Stimulated activated CD4-positive, alpha-beta T cell treated with anti-CD3 and anti-CD28 coated beads, TNF-alpha, amount 100 ng/mL, for 1 hour (primary cell): Measurements from ENCODE around the gene SLC35G2.
"Not testable (repeated sequence)": the region's sequence is repeated elsewhere in the genome, so short reads cannot be mapped to it uniquely, and the experiment has no call there.

Source experiments
- DNase-seq, 3 donors: peaks; one replicate each; pipeline ENCODE4 v3.0.0-alpha.2; 2020; ENCODE audit warnings: low read depth in 3 of 3, low spot score in 1 of 3

SLC35G2 gene

DNA sequence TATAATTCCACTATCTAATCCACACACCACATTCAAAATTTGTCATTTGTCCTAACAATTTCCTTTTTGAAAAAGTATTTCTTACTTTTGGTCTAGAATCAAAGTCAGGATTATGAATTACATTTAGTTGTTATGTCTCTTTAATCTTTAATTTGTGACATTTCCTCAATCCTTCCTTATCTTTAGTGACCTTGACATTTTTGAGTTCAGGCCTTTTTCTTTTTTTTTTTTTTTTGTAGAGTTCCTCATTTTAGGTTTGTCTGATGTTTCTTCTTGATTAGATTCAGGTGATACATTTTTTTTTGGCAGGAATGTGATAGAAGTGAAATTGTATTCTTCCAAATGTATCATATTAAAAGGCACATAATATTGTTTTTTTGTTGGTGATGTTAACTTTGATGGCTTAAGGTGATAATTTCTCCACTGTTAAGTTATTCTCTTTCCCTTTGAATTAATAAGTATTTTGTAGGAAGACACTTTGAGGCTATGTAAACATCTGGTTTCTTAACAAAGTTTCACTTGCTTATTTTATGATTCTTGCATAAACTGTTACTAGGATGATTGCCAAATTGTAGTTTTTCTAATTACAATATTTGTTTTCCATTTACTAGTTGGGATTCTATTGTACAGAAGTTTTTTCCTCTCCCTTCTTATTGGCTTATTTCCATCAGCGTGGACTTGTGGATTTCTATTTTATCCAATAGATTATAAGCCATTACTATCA, 16.3 kb downstream of the SLC35G2 start:
- no peak for DNase-seq

- no peak for DNase-seq
Observed at GRCh38 chr3:136835813-136836510, 17.0 kb downstream of the SLC35G2 start.

DNA sequence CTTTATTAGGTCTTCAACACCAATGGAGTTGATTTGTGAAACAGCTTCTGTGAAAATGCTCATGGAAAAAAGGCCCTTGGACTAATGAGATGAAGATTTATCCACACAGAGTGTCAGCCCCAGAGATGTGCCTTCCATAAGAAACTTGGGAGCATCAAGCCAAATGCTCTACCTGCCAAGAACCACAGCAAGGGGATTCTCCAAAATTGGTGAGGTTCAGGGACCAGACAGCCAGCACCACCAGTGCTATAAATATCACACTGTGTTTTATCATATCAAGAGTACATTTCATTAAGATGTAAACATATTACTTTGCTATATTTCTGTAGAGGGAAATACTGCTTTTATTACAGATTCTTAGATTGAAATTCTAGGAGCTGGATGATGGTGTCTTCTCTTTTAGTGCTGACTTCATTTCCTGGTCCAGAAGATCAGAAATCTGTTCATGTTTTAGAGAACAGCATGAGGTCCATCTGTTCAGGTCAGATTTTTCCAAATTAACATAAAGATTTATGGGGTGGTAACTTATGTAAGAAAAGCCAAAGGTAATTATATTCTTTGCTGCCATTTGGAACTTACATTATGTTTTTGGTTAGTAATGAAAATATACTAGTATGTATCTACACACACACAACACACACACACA, 17.7 kb downstream of the SLC35G2 start:
- DNase-seq = no peak

GRCh38 chr3:136838641-136839555, 20.0 kb downstream of the SLC35G2 start:
- DNase-seq = no peak

GRCh38 chr3:136839556-136839931, 20.6 kb downstream of the SLC35G2 start:
- no peak for DNase-seq

- no peak for DNase-seq
Observed at GRCh38 chr3:136840252-136840651, 21.3 kb downstream of the SLC35G2 start.

- DNase-seq = no peak
Observed at GRCh38 chr3:136842294-136842693, 23.4 kb downstream of the SLC35G2 start.

GRCh38 chr3:136844724-136845123, 25.8 kb downstream of the SLC35G2 start:
- no peak for DNase-seq

DNA sequence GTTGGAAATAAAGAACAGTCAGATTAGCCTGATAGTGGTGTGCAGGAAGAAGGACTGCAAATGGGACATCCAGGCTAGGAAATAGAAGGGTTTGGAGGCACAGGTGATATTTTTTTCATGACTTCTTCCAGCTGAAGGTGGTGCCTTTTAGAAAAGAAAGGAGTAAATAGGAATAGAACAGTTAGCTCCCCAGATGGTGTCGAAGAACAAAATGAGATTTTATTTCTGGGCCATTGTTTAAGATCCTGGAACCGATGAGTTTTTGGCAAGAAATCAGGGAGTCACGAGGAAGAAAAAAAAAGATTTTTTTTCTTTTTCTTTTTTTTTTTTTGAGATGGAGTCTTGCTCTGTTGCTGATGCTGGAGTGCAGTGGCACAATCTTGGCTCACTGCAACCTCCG, 33.3 kb downstream of the SLC35G2 start:
- no peak for DNase-seq

DNA sequence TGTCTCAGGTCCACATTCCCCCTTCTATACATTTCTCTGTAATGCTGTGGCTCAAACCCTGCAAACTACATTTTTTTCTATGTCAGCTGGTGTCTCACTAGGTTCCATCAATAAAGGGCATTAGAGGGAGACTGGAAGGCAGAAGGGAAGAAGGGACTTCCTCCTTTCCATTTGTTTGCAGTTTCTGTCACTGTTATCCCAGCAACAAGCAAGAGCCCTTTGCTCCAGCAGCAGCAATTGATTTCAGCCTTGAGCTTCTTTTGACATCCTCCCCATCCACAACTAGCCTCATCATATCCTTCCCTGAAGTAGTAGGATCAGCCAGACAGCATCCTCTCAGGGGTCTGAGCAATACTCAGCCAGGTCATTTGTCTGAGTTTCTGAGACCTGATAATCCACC, 37.7 kb downstream of the SLC35G2 start:
- no peak for DNase-seq

DNA sequence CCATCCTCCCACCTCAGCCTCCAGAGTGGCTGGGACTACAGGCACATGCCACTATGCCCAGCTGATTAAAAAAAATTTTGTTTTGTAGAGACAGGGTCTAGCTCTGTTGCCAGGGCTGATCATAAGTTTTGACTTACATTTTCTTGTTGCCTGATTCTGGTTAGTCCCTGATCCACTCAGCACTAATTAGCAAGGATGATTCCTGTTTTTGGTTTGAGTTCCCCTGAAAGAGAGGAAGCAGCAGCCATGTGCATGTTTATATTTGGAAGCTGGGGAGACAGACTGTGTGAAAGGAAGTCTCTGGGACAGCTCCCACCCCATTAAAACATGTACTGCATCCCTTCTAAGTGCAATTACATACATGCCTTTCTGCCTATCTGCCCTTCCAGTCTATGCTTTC, 39.5 kb downstream of the SLC35G2 start:
- DNase-seq = no peak

DNA sequence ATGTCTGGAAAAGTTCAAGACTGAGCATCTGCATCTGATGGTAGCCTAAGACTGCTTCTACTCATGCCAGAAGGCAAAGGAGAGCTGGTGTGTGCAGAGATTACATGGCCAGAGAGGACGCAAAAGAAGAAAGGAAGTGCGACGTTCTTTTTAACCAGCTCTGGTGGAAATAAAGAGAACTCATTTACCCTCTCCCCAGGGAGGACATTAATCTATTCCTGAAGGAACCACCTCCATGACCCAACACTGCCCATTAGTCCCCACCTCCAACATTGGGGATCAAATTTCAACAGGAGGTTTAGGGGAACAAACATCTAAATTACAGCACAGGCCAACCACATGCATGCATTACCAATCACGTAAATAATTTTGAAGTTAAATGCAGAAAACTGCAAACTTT, 41.6 kb downstream of the SLC35G2 start:
- DNase-seq = no peak

GRCh38 chr3:136861890-136862616, 43.1 kb downstream of the SLC35G2 start, which contains the start of gene NCK1:
NCK1 (plus strand) TSS chr3:136862208; CDS start chr3:136928002, 65,794 bp downstream.
- peak; percentile 92 to 96 (median 95) for DNase-seq

DNA sequence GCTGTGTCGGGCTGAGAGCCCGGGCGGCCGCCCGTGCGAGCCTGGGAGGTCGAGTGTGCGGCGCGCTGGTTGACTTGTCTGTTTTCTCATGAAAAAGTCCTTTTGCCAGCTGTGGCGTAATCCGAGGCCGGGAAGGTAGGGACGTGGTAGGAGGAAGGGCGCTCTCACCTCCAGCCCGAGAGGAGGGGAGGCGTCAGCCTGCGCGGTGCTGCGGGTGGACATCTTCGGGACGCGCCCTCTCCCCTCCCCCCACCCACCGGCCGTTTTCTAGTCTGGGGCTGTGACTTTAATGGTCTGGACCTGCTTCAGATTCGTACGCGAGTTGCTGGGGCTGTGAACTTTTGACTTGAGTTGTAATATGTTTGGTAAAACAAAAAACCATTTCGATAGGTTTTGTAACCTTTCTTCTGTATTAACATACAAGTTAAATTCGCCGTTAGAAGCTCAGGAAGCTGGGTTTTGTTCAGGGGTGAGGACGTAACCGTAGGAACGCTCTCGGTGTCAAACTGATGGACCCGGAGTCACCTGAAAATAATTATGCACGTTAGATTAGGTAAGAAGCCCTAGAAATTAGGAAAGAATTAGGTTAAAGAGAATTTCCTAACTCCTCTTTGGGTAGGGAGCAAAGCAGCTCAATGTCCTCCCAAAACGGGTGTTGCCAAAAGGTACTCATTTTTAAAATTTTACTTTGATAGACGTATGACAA, 43.8 kb downstream of the SLC35G2 start:
- peak in 1 of 3 donors; percentile 25 for DNase-seq

GRCh38 chr3:136869282-136869681, 50.4 kb downstream of the SLC35G2 start:
- DNase-seq = no peak

- not testable (repeated sequence) for DNase-seq
Observed at GRCh38 chr3:136872258-136872657, 53.3 kb downstream of the SLC35G2 start.

GRCh38 chr3:136879510-136879909, 60.6 kb downstream of the SLC35G2 start:
- not testable (repeated sequence) for DNase-seq

- no peak for DNase-seq
Observed at GRCh38 chr3:136882571-136882970, 63.6 kb downstream of the SLC35G2 start.

DNA sequence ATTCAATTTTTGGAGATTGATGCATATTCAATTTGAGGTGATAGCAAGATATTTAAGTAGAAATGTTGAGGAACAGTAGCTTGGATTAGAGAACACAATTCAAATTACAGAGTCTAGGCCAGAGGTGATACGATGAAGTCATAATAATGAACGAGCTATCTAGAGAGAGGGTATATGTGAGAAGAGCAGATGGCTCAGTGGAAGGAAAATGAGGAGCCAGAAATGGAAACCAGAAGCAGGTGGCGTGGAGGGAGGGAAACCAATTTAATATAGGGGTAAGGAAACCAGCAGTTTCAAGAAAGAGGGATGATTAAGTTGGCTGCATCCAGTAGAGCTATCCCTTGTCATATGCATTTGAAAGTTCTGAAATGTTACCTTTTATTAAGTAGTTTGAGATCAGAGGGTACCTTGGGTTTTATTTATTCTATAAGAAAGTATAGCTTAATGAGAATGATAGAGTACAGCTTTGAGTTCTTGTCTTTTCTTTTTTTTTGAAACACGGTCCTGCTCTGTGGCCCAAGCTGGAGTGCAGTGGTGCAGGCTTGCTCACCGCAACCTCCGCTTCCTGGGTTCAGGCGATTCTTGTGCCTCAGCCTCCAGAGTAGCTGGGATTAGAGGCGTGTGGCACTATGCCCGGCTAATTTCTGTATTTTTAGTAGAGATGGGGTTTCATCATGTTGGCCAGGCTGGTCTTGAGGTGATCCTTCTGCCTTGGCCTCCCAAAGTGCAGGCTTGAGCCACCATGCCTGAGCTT, 65.2 kb downstream of the SLC35G2 start:
- DNase-seq = no peak
